ENCODE data around the gene PLPP1.
"Not testable (repeated sequence)": the region's sequence is repeated elsewhere in the genome, so short reads cannot be mapped to it uniquely, and the experiment has no call there.

DNA sequence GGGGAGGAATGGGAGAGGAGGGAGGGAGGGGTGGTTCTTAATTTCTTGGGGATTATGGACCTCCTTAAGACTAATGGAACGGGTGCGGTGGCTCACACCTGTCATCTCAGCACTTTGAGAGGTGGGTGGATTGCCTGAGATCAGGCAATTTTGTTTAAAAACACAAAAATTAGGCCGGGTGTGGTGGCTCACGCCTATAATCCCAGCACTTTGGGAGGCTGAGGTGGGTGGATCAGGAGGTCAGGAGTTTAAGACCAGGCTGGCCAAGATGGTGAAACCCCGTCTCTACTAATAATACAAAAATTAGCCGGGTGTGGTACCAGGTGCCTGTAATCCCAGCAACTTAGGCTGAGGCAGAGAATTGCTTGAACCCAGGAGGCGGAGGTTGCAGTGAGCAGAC is 30.8 kb downstream of the PLPP1 start:
- not testable (repeated sequence) for TF ChIP-seq EZH2phosphoT487 (IDR thresholded peaks at IDR 0.05; ENCODE audit: insufficient read depth, low read depth); EZH2 (IDR thresholded peaks at IDR 0.05; ENCODE audit: insufficient read depth, poor library complexity, severe bottlenecking)

All from GM23248 (cell line).